H1 (cell line): ENCODE measurements around the gene ZNF775. TPM values are rescaled to one million over a fixed set of nuclear protein-coding genes. Genes with fewer than 3 reads are reported as not detected.

ENCODE experiments used
- CTCF ChIA-PET: fragments of 300-600 bp; sonication (Branson Sonifier 250); formaldehyde crosslinking; loops from one replicate; lab custom pipeline; 2021; ENCODE audit not compliant: partially characterized antibody; lab: Charles Lee
- POLR2A ChIA-PET: fragments of 300-600 bp; sonication (Branson Sonifier 250); formaldehyde crosslinking; loops from one replicate; lab custom pipeline; 2021; ENCODE audit warnings: inconsistent platforms; ENCODE audit not compliant: partially characterized antibody; lab: Charles Lee
- DNase-seq, 2 experiments: peaks; one replicate each; pipeline versions ENCODE4 v3.0.0 to v3.0.0-alpha.2; 2010 to 2022; ENCODE audit warnings: low spot score in 2 of 2, low read depth in 1 of 2, mixed read lengths in 1 of 2
- FAIRE-seq: peaks from 2 replicates; lab custom pipeline; 2011; peaks lifted over from hg19 to GRCh38; lab: Jason Lieb, UNC
- H2AFZ ChIP-seq: 2 replicates; pipeline ENCODE4 v1.8.1; 2012; ENCODE audit warnings: low read length, inconsistent platforms
- H2AK5ac ChIP-seq: 2 replicates; pipeline ENCODE4 v1.6.1; 2013; ENCODE audit warnings: low read depth, low read length
- H2BK120ac ChIP-seq: replicated peaks from 2 replicates; pipeline ENCODE3; 2013; ENCODE audit warnings: low read depth, low read length, inconsistent platforms
- H2BK12ac ChIP-seq: 2 replicates; pipeline ENCODE4 v1.6.1; 2013; ENCODE audit warnings: low read depth, low read length
- H2BK15ac ChIP-seq: 2 replicates; pipeline ENCODE4 v1.6.1; 2013; ENCODE audit warnings: low read length
- H2BK20ac ChIP-seq: 2 replicates; pipeline ENCODE4 v1.6.1; 2013; ENCODE audit warnings: low read length
- H2BK5ac ChIP-seq: 2 replicates; pipeline ENCODE4 v1.6.1; 2013; ENCODE audit warnings: low read depth, low read length
- H3K14ac ChIP-seq: 2 replicates; pipeline ENCODE4 v1.6.1; 2013; ENCODE audit warnings: inconsistent platforms; ENCODE audit not compliant: insufficient read length
- H3K18ac ChIP-seq: 2 replicates; pipeline ENCODE4 v1.6.1; 2013; ENCODE audit warnings: low read length; ENCODE audit errors: extremely low read depth
- H3K23ac ChIP-seq: 2 replicates; pipeline ENCODE4 v1.6.1; 2013; ENCODE audit warnings: inconsistent platforms; ENCODE audit not compliant: insufficient read length
- H3K23me2 ChIP-seq: 2 replicates; pipeline ENCODE4 v1.6.1; 2013; ENCODE audit warnings: low read depth, low read length
- H3K27ac ChIP-seq: 2 replicates; pipeline ENCODE4 v1.6.1; 2011; ENCODE audit warnings: low read depth, low read length, inconsistent platforms
- H3K27me3 ChIP-seq, 4 experiments: replicated peaks in 1 of 4; 1 replicate in 1 of 4; 2 replicates in 3 of 4; pipeline versions ENCODE4 v1.6.1 to v1.8.1; 2011 to 2013; ENCODE audit warnings: low read length in 3 of 4, mild to moderate bottlenecking in 3 of 4, inconsistent platforms in 2 of 4, mixed read lengths in 2 of 4, moderate library complexity in 1 of 4; ENCODE audit not compliant: control insufficient read depth in 3 of 4, insufficient read depth in 3 of 4; ENCODE audit errors: extremely low read depth in 1 of 4
- H3K36me3 ChIP-seq, 4 experiments: 2 replicates each; pipeline versions ENCODE4 v1.6.1 to v1.8.1; 2011 to 2013; ENCODE audit warnings: mild to moderate bottlenecking in 4 of 4, low read length in 3 of 4, moderate library complexity in 2 of 4, control low read depth in 1 of 4, inconsistent platforms in 1 of 4; ENCODE audit not compliant: insufficient read depth in 4 of 4, control insufficient read depth in 2 of 4
- H3K4ac ChIP-seq: replicated peaks from 2 replicates; pipeline ENCODE3; 2013; ENCODE audit warnings: low read length, low read depth, mixed read lengths, inconsistent platforms; ENCODE audit not compliant: insufficient read length
- H3K4me1 ChIP-seq, 4 experiments: replicated peaks in 1 of 4; 1 replicate in 1 of 4; 2 replicates in 3 of 4; pipeline versions ENCODE4 v1.6.1 to v1.8.1; 2011 to 2013; ENCODE audit warnings: low read length in 3 of 4, inconsistent platforms in 2 of 4, mixed read lengths in 1 of 4; ENCODE audit not compliant: insufficient read depth in 4 of 4, control insufficient read depth in 3 of 4
- H3K4me2 ChIP-seq, 2 experiments: 2 replicates each; pipeline versions ENCODE4 v1.6.1 to v1.8.1; 2011 to 2013; ENCODE audit warnings: low read depth in 2 of 2, low read length in 2 of 2, control low read depth in 1 of 2, inconsistent platforms in 1 of 2, mild to moderate bottlenecking in 1 of 2; ENCODE audit not compliant: insufficient read depth in 1 of 2
- H3K4me3 ChIP-seq, 4 experiments: fragments of 200-600, 300-600 bp in 1 of 4; sonication (generic), shearing (Covaris generic), sonication (Bioruptor Twin) in 1 of 4; 2 replicates each; pipeline versions ENCODE4 v1.5.1 to v1.8.1; 2011 to 2016; ENCODE audit warnings: low read length in 4 of 4, low read depth in 3 of 4, control low read depth in 2 of 4, inconsistent platforms in 2 of 4, mild to moderate bottlenecking in 2 of 4, mixed read lengths in 1 of 4, moderate library complexity in 1 of 4; ENCODE audit not compliant: insufficient read depth in 2 of 4; ENCODE audit errors: extremely low read depth in 1 of 4
- H3K56ac ChIP-seq: replicated peaks from 2 replicates; pipeline ENCODE3; 2013; ENCODE audit warnings: low read depth, mild to moderate bottlenecking, mixed read lengths, low read length, inconsistent platforms; ENCODE audit not compliant: insufficient read length
- H3K79me1 ChIP-seq: 2 replicates; pipeline ENCODE4 v1.6.1; 2013; ENCODE audit warnings: low read depth, low read length, control low read depth
- H3K79me2 ChIP-seq, 2 experiments: 2 replicates each; pipeline versions ENCODE4 v1.6.1 to v1.8.1; 2012 to 2013; ENCODE audit warnings: low read length in 2 of 2, mild to moderate bottlenecking in 2 of 2, inconsistent platforms in 1 of 2; ENCODE audit not compliant: insufficient read depth in 2 of 2, control insufficient read depth in 1 of 2
- H3K9ac ChIP-seq, 4 experiments: replicated peaks in 1 of 4; 1 replicate in 1 of 4; 2 replicates in 3 of 4; pipeline versions ENCODE4 v1.6.1 to v1.8.1; 2011 to 2013; ENCODE audit warnings: low read depth in 3 of 4, low read length in 3 of 4, control low read depth in 2 of 4, mild to moderate bottlenecking in 2 of 4, moderate library complexity in 2 of 4, inconsistent platforms in 1 of 4; ENCODE audit errors: extremely low read depth in 1 of 4
- H3K9me3 ChIP-seq, 2 experiments: 2 replicates each; pipeline versions ENCODE4 v1.6.1 to v1.8.1; 2012 to 2013; ENCODE audit warnings: mild to moderate bottlenecking in 2 of 2, moderate library complexity in 2 of 2, control low read depth in 1 of 2, inconsistent platforms in 1 of 2, low read depth in 1 of 2, low read length in 1 of 2, mixed read lengths in 1 of 2; ENCODE audit not compliant: insufficient read depth in 2 of 2
- H4K20me1 ChIP-seq, 2 experiments: replicated peaks in 1 of 2; 2 replicates each; pipeline versions ENCODE3 to v1.8.1; 2011 to 2013; ENCODE audit warnings: inconsistent platforms in 2 of 2, low read length in 2 of 2, mild to moderate bottlenecking in 1 of 2; ENCODE audit not compliant: insufficient read depth in 2 of 2, control insufficient read depth in 1 of 2
- H4K5ac ChIP-seq: 2 replicates; pipeline ENCODE4 v1.6.1; 2013; ENCODE audit warnings: low read length, low read depth, mixed read lengths, inconsistent platforms; ENCODE audit not compliant: insufficient read length
- H4K8ac ChIP-seq: 2 replicates; pipeline ENCODE4 v1.8.0; 2013; ENCODE audit warnings: mild to moderate bottlenecking, moderate library complexity, low read length, inconsistent platforms; ENCODE audit not compliant: insufficient read depth; ENCODE audit errors: extremely low read depth
- H4K91ac ChIP-seq: replicated peaks from 2 replicates; pipeline ENCODE3; 2013; ENCODE audit warnings: low read length, mixed read lengths, inconsistent platforms; ENCODE audit not compliant: insufficient read length
- ATF2 ChIP-seq: IDR thresholded peaks from 2 replicates; pipeline ENCODE4 v1.6.1; 2012; ENCODE audit warnings: low read length, inconsistent platforms
- CBX5 ChIP-seq: fragments of 300-800, 300-1000 bp; sonication (generic); IDR thresholded peaks from 2 replicates; pipeline ENCODE4 v1.7.1; 2016; ENCODE audit warnings: antibody characterized with exemption, low read length, low read depth
- CEBPB ChIP-seq: IDR thresholded peaks from 2 replicates; pipeline ENCODE4 v1.6.1; 2012; ENCODE audit warnings: low read depth, low read length
- CHD1 ChIP-seq: IDR thresholded peaks from 2 replicates; pipeline ENCODE4 v1.6.1; 2012; ENCODE audit warnings: low read depth, low read length, improper control_type of control experiment
- EGR1 ChIP-seq: IDR thresholded peaks from 2 replicates; pipeline ENCODE4 v1.6.1; 2011; ENCODE audit warnings: low read depth, low read length, borderline replicate concordance
- FOSL1 ChIP-seq: IDR thresholded peaks from 2 replicates; pipeline ENCODE4 v1.6.1; 2011; ENCODE audit warnings: mild to moderate bottlenecking, low read depth, low read length, moderate library complexity; ENCODE audit not compliant: insufficient read depth
- KDM1A ChIP-seq: fragments of 200-600, 300-600 bp; sonication (generic); IDR thresholded peaks from 2 replicates; pipeline ENCODE4 v1.7.1; 2016; ENCODE audit warnings: mild to moderate bottlenecking, low read length, borderline replicate concordance
- RAD21 ChIP-seq, 2 experiments: IDR thresholded peaks in 1 of 2; conservative IDR thresholded peaks in 1 of 2; 2 replicates each; pipeline ENCODE4 v1.6.1; 2011; ENCODE audit warnings: low read depth in 2 of 2, low read length in 2 of 2, improper control_type of control experiment in 1 of 2, inconsistent platforms in 1 of 2, mild to moderate bottlenecking in 1 of 2, moderate library complexity in 1 of 2
- SP1 ChIP-seq: IDR thresholded peaks from 2 replicates; pipeline ENCODE4 v1.6.1; 2011; ENCODE audit warnings: low read depth, low read length
- WGBS, 2 experiments: shearing (Covaris generic) in 1 of 2; methylation state at CpG; one replicate each; pipeline versions ENCODE4 v1.1.6 to v1.1.7; 2013 to 2015; ENCODE audit warnings: low lambda C conversion rate in 2 of 2, mixed read lengths in 2 of 2, inconsistent platforms in 1 of 2, low coverage in 1 of 2, missing lambda C conversion rate in 1 of 2; ENCODE audit not compliant: insufficient replicate concordance in 2 of 2, insufficient coverage in 1 of 2, insufficient read length in 1 of 2; ENCODE audit errors: extremely low coverage in 1 of 2, missing lambda C conversion rate in 1 of 2; 5-methylcytosine and 5-hydroxymethylcytosine counted together
- polyA plus RNA-seq, 7 experiments: library from polyadenylated mRNA; depleted of rRNA in 3 of 7; stranded (reverse) in 5 of 7; unstranded in 2 of 7; fragments of >200 nt in 5 of 7; fragments of 200-250 nt in 2 of 7; gene quantifications; 1 replicate in 5 of 7; 2 replicates in 1 of 7; 4 replicates in 1 of 7; pipeline versions ENCODE4 v1.2.1 to v1.2.3, GENCODE V29; 2011 to 2013; ENCODE audit warnings: missing spikeins in 2 of 7, mixed read lengths in 2 of 7
- total RNA-seq: library from RNA; stranded (reverse); fragmentation: NEBNext Ultra II Directional; extraction: Animal tissue kit (Norgen Biotek cat#: 25700); gene quantifications from 2 replicates; pipeline ENCODE4 v1.2.1, GENCODE V29; 2021

ZNF775 gene
- total and polyA plus RNA-seq, 2 of the 8 experiments (the other 6 are each of a cell fraction or from before 2014, with no cell fraction given) = 13.6 to 21.5 TPM

- H4K91ac ChIP-seq = peak overlapping the region; percentile 37
- peaks cover 0 to 75% of the 10 kb centered on the region in 2 experiments for H3K79me2 ChIP-seq
- WGBS, 2 experiments = 22% methylated on average over 20 of the region's 22 CpGs; no CpG with 5 or more reads in 1 of the 2 experiments
- H2BK5ac ChIP-seq = peak overlapping the region; percentile 92; the same call in 1 of the 2 replicates
- no peak overlapping the region for H3K14ac ChIP-seq
- CTCF ChIA-PET = interaction anchor here (0.7 to 4.2 kb wide), 11 partner anchors 9 to 71 kb away, joined by 3 to 31 read pairs (median 4); no protein-coding TSS in a partner anchor
- POLR2A ChIA-PET = interaction anchor here (1.1 to 9.0 kb wide), 8 partner anchors 9 to 61 kb away, joined by 3 to 170 read pairs (median 18); partner anchors contain the start of genes ACTR3C, LRRC61 and REPIN1
- no peaks in the 10 kb centered on the region for H4K20me1 ChIP-seq
- DNase-seq (peak; percentile 92 to 94), FAIRE-seq (no peak)
- H3K79me1 ChIP-seq = peaks cover 18% of the 10 kb centered on the region
- no peaks in the 10 kb centered on the region for H3K27me3 ChIP-seq
- H2AFZ ChIP-seq = no peak overlapping the region
- H3K36me3 ChIP-seq = peaks cover 0 to 24% (median 0%) of the 10 kb centered on the region in 4 experiments; a peak in 3 of 8 replicates
- peaks cover 29 to 58% (median 47%) of the 10 kb centered on the region in 4 experiments for H3K4me1 ChIP-seq
- 0 out of 2 replicates have a peak overlapping the region, but pooled peaks have one; percentile 29 for H2AK5ac ChIP-seq
- no peaks in the 10 kb centered on the region for H3K9me3 ChIP-seq
- H3K23ac ChIP-seq = no peak overlapping the region
- peaks cover 9% of the 10 kb centered on the region for H3K23me2 ChIP-seq
- no peak overlapping the region for H2BK20ac ChIP-seq
- H3K18ac ChIP-seq = peak overlapping the region; percentile 97
- peak overlapping the region in 2 of 4 experiments; percentile 44 to 48; a peak in 4 of 7 replicates for H3K9ac ChIP-seq
- H2BK120ac ChIP-seq = no peak overlapping the region
- peak overlapping the region; percentile 7 for H3K56ac ChIP-seq
- H2BK15ac ChIP-seq = peak overlapping the region; percentile 88; the same call in 1 of the 2 replicates
- H3K4me3 ChIP-seq = peak overlapping the region in 3 of 4 experiments; percentile 17 to 43 (median 36); a peak in 5 of 8 replicates
- peak overlapping the region; percentile 83 for H3K27ac ChIP-seq
- no peak overlapping the region; the same call in 1 of the 2 replicates for H4K8ac ChIP-seq
- H3K4ac ChIP-seq = peak overlapping the region; percentile 76
- 0 out of 2 replicates have a peak overlapping the region, but pooled peaks have one; percentile 40 for H2BK12ac ChIP-seq
- H3K4me2 ChIP-seq = peak overlapping the region; percentile 61 to 94
- H4K5ac ChIP-seq = peak overlapping the region; percentile 82
- 0 out of 2 replicates have a peak, but pooled peaks have one; percentile 1 for TF ChIP-seq CEBPB
- no peak for TF ChIP-seq CBX5
- TF ChIP-seq KDM1A = peak; percentile 93
- no peak for TF ChIP-seq FOSL1
- no peak; the same call in 1 of the 2 replicates for TF ChIP-seq EGR1
- TF ChIP-seq ATF2 = no peak
- TF ChIP-seq CHD1 = no peak
- peak in 1 of 2 experiments; percentile 2; a peak in 1 of 4 replicates for TF ChIP-seq RAD21 (IDR thresholded peaks at IDR 0.05 in 1 of 2, conservative IDR thresholded peaks at IDR 0.05 in 1 of 2; ENCODE audit: low read depth in 2 of 2, low read length in 2 of 2)
- TF ChIP-seq SP1 = peak; percentile 91
These were observed 4.7 kb downstream of the ZNF775 start for GRCh38 chr7:150383710-150384397.
